Keratinocyte (primary cell): ENCODE results near the gene ITSN1.

ENCODE experiments used
- EZH2 ChIP-seq: IDR thresholded peaks from one replicate; pipeline ENCODE4 v1.6.1; 2012; ENCODE audit warnings: inconsistent platforms, mild to moderate bottlenecking, low read length, moderate library complexity
- TF ChIP-seq, protein P1 (sequence below), 3 experiments: IDR thresholded peaks in 1 of 3; conservative IDR thresholded peaks in 1 of 3; optimal IDR thresholded peaks in 1 of 3; 2 replicates in 2 of 3; 3 replicates in 1 of 3; pipeline versions ENCODE3 to v1.5.1; 2011; ENCODE audit warnings: low read length in 3 of 3, mild to moderate bottlenecking in 3 of 3, moderate library complexity in 2 of 3, control low read depth in 1 of 3, inconsistent platforms in 1 of 3; ENCODE audit not compliant: insufficient read depth in 2 of 3; ENCODE audit errors: extremely low read depth in 1 of 3

DNA sequence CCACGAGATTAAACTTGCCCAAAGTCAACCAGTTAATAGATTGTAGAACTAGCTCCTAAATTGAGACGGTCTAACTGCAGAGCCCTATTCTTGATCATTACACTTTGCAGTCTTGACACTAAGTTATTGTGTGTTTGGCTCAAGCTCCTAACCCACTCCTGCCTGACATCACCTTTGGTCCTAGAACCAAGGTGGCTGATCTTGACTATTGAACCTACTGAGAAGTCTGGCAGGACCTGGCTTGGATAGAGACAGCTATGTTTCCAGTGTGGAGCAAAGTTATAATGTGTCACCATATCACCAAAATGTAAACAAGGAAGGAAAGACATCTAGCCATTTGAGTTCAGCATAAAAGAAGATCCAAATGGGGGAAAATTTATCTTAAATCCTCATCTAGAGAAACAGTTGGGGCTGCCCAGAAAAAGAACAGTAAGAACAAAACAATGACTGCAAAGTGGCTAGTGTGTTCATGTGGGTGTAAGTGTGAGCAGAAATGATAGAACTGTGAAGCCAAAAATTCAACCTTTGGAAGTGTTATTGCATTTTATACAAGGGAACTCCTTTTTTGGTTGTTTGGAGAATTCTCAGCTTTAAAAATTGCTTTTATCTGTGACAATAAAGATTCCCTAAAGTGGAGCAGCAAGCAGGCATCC lies 166.5 kb downstream of the ITSN1 start:
- TF ChIP-seq, protein P1, sequence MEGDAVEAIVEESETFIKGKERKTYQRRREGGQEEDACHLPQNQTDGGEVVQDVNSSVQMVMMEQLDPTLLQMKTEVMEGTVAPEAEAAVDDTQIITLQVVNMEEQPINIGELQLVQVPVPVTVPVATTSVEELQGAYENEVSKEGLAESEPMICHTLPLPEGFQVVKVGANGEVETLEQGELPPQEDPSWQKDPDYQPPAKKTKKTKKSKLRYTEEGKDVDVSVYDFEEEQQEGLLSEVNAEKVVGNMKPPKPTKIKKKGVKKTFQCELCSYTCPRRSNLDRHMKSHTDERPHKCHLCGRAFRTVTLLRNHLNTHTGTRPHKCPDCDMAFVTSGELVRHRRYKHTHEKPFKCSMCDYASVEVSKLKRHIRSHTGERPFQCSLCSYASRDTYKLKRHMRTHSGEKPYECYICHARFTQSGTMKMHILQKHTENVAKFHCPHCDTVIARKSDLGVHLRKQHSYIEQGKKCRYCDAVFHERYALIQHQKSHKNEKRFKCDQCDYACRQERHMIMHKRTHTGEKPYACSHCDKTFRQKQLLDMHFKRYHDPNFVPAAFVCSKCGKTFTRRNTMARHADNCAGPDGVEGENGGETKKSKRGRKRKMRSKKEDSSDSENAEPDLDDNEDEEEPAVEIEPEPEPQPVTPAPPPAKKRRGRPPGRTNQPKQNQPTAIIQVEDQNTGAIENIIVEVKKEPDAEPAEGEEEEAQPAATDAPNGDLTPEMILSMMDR (optimal IDR thresholded peaks at IDR 0.05 in 1 of 3, IDR thresholded peaks at IDR 0.05 in 1 of 3, conservative IDR thresholded peaks at IDR 0.05 in 1 of 3; ENCODE audit: extremely low read depth in 1 of 3, insufficient read depth in 2 of 3, low read length in 3 of 3) = no peak
- no peak for TF ChIP-seq EZH2
